CD4-positive, alpha-beta memory T cell (primary cell): ENCODE results near the gene TEAD1. TPM values are rescaled to one million over a fixed set of nuclear protein-coding genes. Genes with fewer than 3 reads are reported as not detected.

Experiments
- CTCF ChIA-PET: fragments of 350-600 bp; sonication (Branson Sonifier 250); formaldehyde crosslinking; loops from one replicate; lab custom pipeline; 2021; ENCODE audit warnings: inconsistent platforms; ENCODE audit not compliant: partially characterized antibody; lab: Charles Lee
- POLR2A ChIA-PET: fragments of 350-600 bp; sonication (Branson Sonifier 250); formaldehyde crosslinking; loops from one replicate; lab custom pipeline; 2021; ENCODE audit not compliant: partially characterized antibody; lab: Charles Lee
- DNase-seq, 5 donors: peaks; one replicate each; pipeline versions ENCODE4 v3.0.0 to v3.0.0-alpha.2; 2020 to 2022; ENCODE audit warnings: mixed read lengths in 1 of 5
- H3K27ac ChIP-seq: one replicate; pipeline ENCODE4 v1.7.0; 2013; ENCODE audit warnings: low read depth, low read length
- H3K27me3 ChIP-seq: 2 replicates; pipeline ENCODE4 v1.7.0; 2013; ENCODE audit warnings: mild to moderate bottlenecking, low read length, moderate library complexity; ENCODE audit not compliant: insufficient read depth
- H3K36me3 ChIP-seq: 2 replicates; pipeline ENCODE4 v1.7.0; 2013; ENCODE audit warnings: mild to moderate bottlenecking, low read length, moderate library complexity; ENCODE audit not compliant: insufficient read depth
- H3K4me1 ChIP-seq: 2 replicates; pipeline ENCODE4 v1.7.0; 2013; ENCODE audit warnings: mild to moderate bottlenecking, low read length, moderate library complexity; ENCODE audit not compliant: insufficient read depth
- H3K4me3 ChIP-seq, 2 donors: one replicate each; pipeline ENCODE4 v1.7.0; 2013; ENCODE audit warnings: low read length in 2 of 2, mild to moderate bottlenecking in 1 of 2
- H3K9me3 ChIP-seq, 2 donors: one replicate each; pipeline ENCODE4 v1.7.0; 2013; ENCODE audit warnings: low read length in 2 of 2, control low read depth in 1 of 2; ENCODE audit not compliant: control insufficient read depth in 1 of 2
- H3K27ac Mint-ChIP-seq, 7 donors: one replicate each; pipeline ENCODE4 v1.8.0; 2020 to 2021; ENCODE audit warnings: mixed read lengths in 7 of 7, mild to moderate bottlenecking in 6 of 7, inconsistent platforms in 3 of 7, moderate library complexity in 3 of 7
- H3K27me3 Mint-ChIP-seq, 2 donors: one replicate each; pipeline ENCODE4 v1.8.0; 2020 to 2021; ENCODE audit warnings: mixed read lengths in 2 of 2
- H3K36me3 Mint-ChIP-seq, 2 donors: one replicate each; pipeline ENCODE4 v1.8.0; 2020 to 2021; ENCODE audit warnings: mixed read lengths in 2 of 2, inconsistent platforms in 1 of 2, mild to moderate bottlenecking in 1 of 2
- H3K4me1 Mint-ChIP-seq, 4 donors: one replicate each; pipeline ENCODE4 v1.8.0; 2020 to 2021; ENCODE audit warnings: mixed read lengths in 4 of 4, mild to moderate bottlenecking in 1 of 4
- H3K4me3 Mint-ChIP-seq, 8 donors: one replicate each; pipeline ENCODE4 v1.8.0; 2020 to 2021; ENCODE audit warnings: mixed read lengths in 8 of 8, mild to moderate bottlenecking in 7 of 8, moderate library complexity in 6 of 8, inconsistent platforms in 3 of 8
- H3K9me3 Mint-ChIP-seq, 8 donors: one replicate each; pipeline ENCODE4 v1.8.0; 2020 to 2021; ENCODE audit warnings: mixed read lengths in 8 of 8, mild to moderate bottlenecking in 5 of 8, inconsistent platforms in 3 of 8, moderate library complexity in 1 of 8
- intact Hi-C: fragments of 100-400 bp; cut with micrococcal nuclease; formaldehyde crosslinking; loops from one replicate; pipeline ENCODE4 v1.15.1; 2023
- polyA plus RNA-seq, 2 donors: library from polyadenylated mRNA; unstranded; fragments of 300-500 nt; fragmentation: Illumina TruSeq; gene quantifications; one replicate each; pipeline ENCODE4 v1.2.3, GENCODE V29; 2021
- total RNA-seq, 2 experiments: library from RNA; stranded (reverse); gene quantifications; one replicate each; pipeline ENCODE4 v1.2.3, GENCODE V29; 2021

TEAD1 gene
- total and polyA plus RNA-seq, 4 experiments from 2014 or later, result 0.15 to 1.1 (median 0.52) TPM; not detected in 1

DNA sequence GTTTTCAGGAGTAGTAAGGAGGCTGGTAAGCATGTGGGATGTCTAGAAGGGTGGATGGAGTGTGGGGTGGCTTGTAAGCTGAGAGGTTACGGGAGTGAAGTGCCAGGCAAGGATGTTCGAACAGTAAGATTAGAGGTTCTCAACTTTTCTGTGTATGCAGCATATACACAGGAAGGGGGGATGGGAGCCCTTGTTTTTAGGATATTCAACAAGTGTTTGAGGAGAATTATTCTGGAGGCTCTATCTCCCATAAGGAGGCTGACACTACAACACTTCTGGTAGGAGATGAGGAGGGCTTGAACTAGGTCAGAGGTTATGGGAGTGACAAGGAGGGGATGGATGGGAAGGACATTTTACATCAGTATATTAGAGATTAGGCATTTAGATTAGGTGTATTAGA, 109.5 kb downstream of the TEAD1 start:
- Mint-ChIP-seq H3K4me3 (no peak overlapping the region), H3K27ac (no peak overlapping the region), H3K4me1 (no peaks in the 10 kb centered on the region), H3K27me3 (peaks cover 9 to 21% of the 10 kb centered on the region in 2 donors), H3K36me3 (no peaks in the 10 kb centered on the region), H3K9me3 (no peaks in the 10 kb centered on the region)
- H3K27me3 ChIP-seq, result no peaks in the 10 kb centered on the region
- no peaks in the 10 kb centered on the region for H3K9me3 ChIP-seq
- intact Hi-C loops, result no loop called here
- POLR2A ChIA-PET, result no interaction called here
- no peak for DNase-seq
- no peak overlapping the region for H3K27ac ChIP-seq
- CTCF ChIA-PET, result no interaction called here
- no peaks in the 10 kb centered on the region for H3K4me1 ChIP-seq
- H3K36me3 ChIP-seq, result no peaks in the 10 kb centered on the region
- H3K4me3 ChIP-seq, result no peak overlapping the region

DNA sequence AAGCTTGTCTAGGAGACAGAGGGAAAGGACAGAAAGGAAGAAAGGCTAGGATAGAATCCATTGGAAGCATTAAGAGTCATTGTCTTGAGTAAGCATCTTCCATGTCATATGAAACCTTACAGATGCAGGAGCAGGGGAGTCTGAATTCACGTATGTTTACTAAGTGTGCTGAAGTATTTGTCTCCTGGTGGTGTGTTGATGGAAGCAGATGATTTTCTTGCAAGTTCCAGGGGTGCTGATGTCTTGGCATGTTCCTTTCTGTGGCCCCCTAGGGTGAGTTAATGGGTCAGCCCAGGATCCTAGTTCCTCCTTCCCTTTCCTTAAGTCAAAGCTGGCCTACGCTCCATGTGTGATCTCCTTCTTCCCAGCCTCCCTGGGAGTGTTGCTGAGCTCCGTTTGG, 110.2 kb downstream of the TEAD1 start:
- H3K4me3 ChIP-seq, result no peak overlapping the region
- POLR2A ChIA-PET, result no interaction called here
- H3K4me3 Mint-ChIP-seq, result no peak overlapping the region
- no peaks in the 10 kb centered on the region for H3K36me3 Mint-ChIP-seq
- H3K27me3 Mint-ChIP-seq, result peaks cover 7 to 19% of the 10 kb centered on the region in 2 donors
- no peaks in the 10 kb centered on the region for H3K9me3 ChIP-seq
- no peaks in the 10 kb centered on the region for H3K27me3 ChIP-seq
- no peak overlapping the region for H3K27ac ChIP-seq
- no peak for DNase-seq
- intact Hi-C loops, result no loop called here
- no peaks in the 10 kb centered on the region for H3K36me3 ChIP-seq
- H3K9me3 Mint-ChIP-seq, result no peaks in the 10 kb centered on the region
- no peaks in the 10 kb centered on the region for H3K4me1 Mint-ChIP-seq
- CTCF ChIA-PET, result interaction anchor here (0.9 kb wide), 1 partner anchor 185 kb away, joined by 3 read pairs; no protein-coding TSS in a partner anchor
- H3K27ac Mint-ChIP-seq, result no peak overlapping the region
- no peaks in the 10 kb centered on the region for H3K4me1 ChIP-seq

DNA sequence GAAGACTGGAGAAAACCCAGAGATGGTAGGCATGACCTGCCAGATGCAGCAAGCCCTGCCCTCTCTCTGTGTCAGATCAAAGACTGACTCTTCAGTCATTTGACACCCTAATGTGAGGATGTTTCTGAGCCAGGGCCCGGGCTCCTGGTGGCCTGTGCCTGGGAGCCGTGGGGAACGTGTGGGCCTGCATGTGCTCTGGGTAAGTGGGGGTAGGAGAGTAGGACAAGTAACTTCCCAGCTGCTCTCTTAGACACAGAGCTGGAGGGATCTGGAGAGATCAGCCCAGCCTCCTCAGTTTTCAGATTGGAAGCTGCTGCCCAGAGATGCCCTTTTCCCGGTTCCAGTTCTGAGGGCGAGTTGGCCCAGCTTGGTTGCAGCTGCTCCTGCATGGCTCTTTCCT, 110.8 kb downstream of the TEAD1 start:
- Histone ChIP-seq H3K27ac (no peak overlapping the region), H3K36me3 (no peaks in the 10 kb centered on the region), H3K9me3 (no peaks in the 10 kb centered on the region), H3K27me3 (no peaks in the 10 kb centered on the region), H3K4me3 (no peak overlapping the region), H3K4me1 (no peaks in the 10 kb centered on the region)
- no peaks in the 10 kb centered on the region for H3K36me3 Mint-ChIP-seq
- intact Hi-C loops, result no loop called here
- no peak overlapping the region for H3K27ac Mint-ChIP-seq
- DNase-seq, result no peak
- H3K4me3 Mint-ChIP-seq, result no peak overlapping the region
- H3K9me3 Mint-ChIP-seq, result no peaks in the 10 kb centered on the region
- ChIA-PET CTCF (interaction anchor here (0.9 kb wide), 1 partner anchor 186 kb away, joined by 3 read pairs; no protein-coding TSS in a partner anchor), POLR2A (no interaction called here)
- peaks cover 4 to 15% of the 10 kb centered on the region in 2 donors for H3K27me3 Mint-ChIP-seq
- no peaks in the 10 kb centered on the region for H3K4me1 Mint-ChIP-seq

DNA sequence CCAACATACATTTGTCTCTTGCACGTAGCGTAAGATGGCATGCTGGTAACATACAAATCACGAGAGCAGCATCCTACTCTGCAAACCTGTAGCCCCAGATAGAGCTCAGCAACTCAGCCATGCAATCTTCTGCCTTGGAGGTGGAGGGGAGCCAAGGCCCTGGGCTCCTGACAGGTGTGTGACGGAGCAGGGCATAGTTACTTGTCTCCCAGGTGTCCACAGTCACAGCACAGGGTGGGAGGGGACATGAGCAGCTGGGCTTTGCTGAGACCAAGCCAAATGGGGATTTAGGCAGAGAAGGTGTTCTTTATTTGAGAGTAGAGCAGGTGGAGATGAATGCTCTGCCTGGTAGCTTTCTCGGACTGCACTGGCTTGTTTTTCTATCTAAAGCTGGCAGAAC, 111.7 kb downstream of the TEAD1 start:
- Histone ChIP-seq H3K27me3 (no peaks in the 10 kb centered on the region), H3K4me1 (no peaks in the 10 kb centered on the region), H3K4me3 (no peak overlapping the region), H3K9me3 (no peaks in the 10 kb centered on the region), H3K36me3 (no peaks in the 10 kb centered on the region), H3K27ac (no peak overlapping the region)
- no peaks in the 10 kb centered on the region for H3K9me3 Mint-ChIP-seq
- no peak overlapping the region for H3K4me3 Mint-ChIP-seq
- ChIA-PET CTCF (no interaction called here), POLR2A (no interaction called here)
- DNase-seq, result no peak
- intact Hi-C loops, result no loop called here
- H3K27ac Mint-ChIP-seq, result no peak overlapping the region
- H3K36me3 Mint-ChIP-seq, result no peaks in the 10 kb centered on the region
- peaks cover 6 to 15% of the 10 kb centered on the region in 2 donors for H3K27me3 Mint-ChIP-seq
- H3K4me1 Mint-ChIP-seq, result no peaks in the 10 kb centered on the region

DNA sequence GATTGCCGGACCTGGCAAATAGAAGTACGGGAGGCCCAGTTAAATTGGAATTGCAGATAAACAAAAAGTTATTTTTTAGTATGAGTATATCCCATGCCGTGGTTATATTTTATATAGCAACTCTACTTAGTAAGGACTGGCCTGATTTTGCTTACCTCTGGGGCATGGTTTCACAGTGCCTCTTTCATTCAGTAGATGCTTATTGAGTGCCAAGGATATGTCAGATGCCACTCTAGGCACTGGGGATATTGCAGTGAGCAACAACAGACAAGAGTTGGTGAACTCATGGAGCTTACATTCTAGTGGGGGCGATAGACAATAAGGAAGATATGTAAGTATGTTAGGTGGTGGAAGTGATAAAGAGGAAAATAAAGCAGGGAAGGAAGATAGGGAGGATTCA, 112.2 kb downstream of the TEAD1 start:
- Mint-ChIP-seq H3K4me3 (no peak overlapping the region), H3K27ac (no peak overlapping the region), H3K9me3 (no peaks in the 10 kb centered on the region), H3K4me1 (no peaks in the 10 kb centered on the region), H3K36me3 (no peaks in the 10 kb centered on the region), H3K27me3 (peaks cover 6 to 16% of the 10 kb centered on the region in 2 donors)
- intact Hi-C loops, result no loop called here
- Histone ChIP-seq H3K4me3 (no peak overlapping the region), H3K9me3 (no peaks in the 10 kb centered on the region), H3K4me1 (no peaks in the 10 kb centered on the region), H3K27ac (no peak overlapping the region), H3K27me3 (no peaks in the 10 kb centered on the region), H3K36me3 (no peaks in the 10 kb centered on the region)
- DNase-seq, result no peak
- ChIA-PET CTCF (interaction anchor here (1.5 kb wide), 1 partner anchor 10 kb away, joined by 3 read pairs; no protein-coding TSS in a partner anchor), POLR2A (no interaction called here)

DNA sequence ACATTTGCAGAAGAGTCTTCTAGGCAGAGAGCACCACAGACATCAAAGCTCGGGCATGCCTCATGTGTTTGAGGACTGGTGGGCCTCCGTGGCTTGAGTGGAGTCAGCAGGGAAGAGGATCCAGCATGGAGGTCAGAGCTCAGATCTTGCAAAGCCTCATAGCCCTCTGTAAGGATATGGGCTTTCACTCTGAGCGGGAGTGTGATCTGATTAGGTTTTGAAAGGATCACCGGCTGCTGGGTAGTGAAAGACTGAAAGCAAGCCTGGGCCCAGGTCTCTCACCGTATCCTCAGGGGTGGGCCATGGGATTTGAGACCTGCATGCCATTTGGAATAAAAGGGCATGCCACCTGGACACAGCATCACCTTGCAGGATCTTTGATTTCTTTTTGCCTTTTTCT, 112.7 kb downstream of the TEAD1 start:
- H3K4me1 ChIP-seq, result no peaks in the 10 kb centered on the region
- Mint-ChIP-seq H3K27me3 (peaks cover 6 to 17% of the 10 kb centered on the region in 2 donors), H3K4me1 (no peaks in the 10 kb centered on the region), H3K9me3 (no peaks in the 10 kb centered on the region), H3K36me3 (no peaks in the 10 kb centered on the region), H3K27ac (no peak overlapping the region), H3K4me3 (no peak overlapping the region)
- no peaks in the 10 kb centered on the region for H3K9me3 ChIP-seq
- H3K4me3 ChIP-seq, result no peak overlapping the region
- intact Hi-C loops, result no loop called here
- H3K27me3 ChIP-seq, result no peaks in the 10 kb centered on the region
- POLR2A ChIA-PET, result no interaction called here
- CTCF ChIA-PET, result interaction anchor here (1.2 to 1.5 kb wide), 2 partner anchors 9 to 13 kb away, joined by 3 to 4 read pairs; no protein-coding TSS in a partner anchor
- no peak for DNase-seq
- no peak overlapping the region for H3K27ac ChIP-seq
- no peaks in the 10 kb centered on the region for H3K36me3 ChIP-seq

DNA sequence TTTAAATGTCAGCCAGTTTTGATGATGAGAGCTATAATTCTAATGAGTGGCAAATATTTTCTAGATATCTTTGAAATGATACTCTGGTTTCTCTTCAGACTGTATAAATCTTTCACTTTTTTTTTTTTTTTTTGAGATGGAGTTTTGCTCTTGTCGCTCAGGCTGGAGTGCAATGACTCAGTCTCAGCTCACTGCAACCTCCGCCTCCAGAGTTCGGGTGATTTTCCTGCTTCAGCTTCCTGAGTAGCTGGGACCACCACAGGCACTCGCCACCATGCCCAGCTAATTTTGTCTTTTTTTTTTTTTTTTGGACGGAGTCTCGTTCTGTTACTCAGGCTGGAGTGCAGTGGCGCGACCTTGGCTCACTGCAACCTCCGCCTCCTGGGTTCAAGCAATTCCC, 113.6 kb downstream of the TEAD1 start:
- Histone ChIP-seq H3K27me3 (no peaks in the 10 kb centered on the region), H3K27ac (no peak overlapping the region), H3K9me3 (no peaks in the 10 kb centered on the region), H3K36me3 (no peaks in the 10 kb centered on the region), H3K4me1 (no peaks in the 10 kb centered on the region), H3K4me3 (no peak overlapping the region)
- ChIA-PET CTCF (interaction anchor here (1.2 to 1.5 kb wide), 2 partner anchors 9 to 12 kb away, joined by 3 to 4 read pairs; no protein-coding TSS in a partner anchor), POLR2A (no interaction called here)
- H3K36me3 Mint-ChIP-seq, result no peaks in the 10 kb centered on the region
- H3K9me3 Mint-ChIP-seq, result no peaks in the 10 kb centered on the region
- H3K4me3 Mint-ChIP-seq, result no peak overlapping the region
- no peaks in the 10 kb centered on the region for H3K4me1 Mint-ChIP-seq
- DNase-seq, result no peak
- H3K27ac Mint-ChIP-seq, result no peak overlapping the region
- intact Hi-C loops, result no loop called here
- H3K27me3 Mint-ChIP-seq, result peaks cover 6 to 15% of the 10 kb centered on the region in 2 donors

DNA sequence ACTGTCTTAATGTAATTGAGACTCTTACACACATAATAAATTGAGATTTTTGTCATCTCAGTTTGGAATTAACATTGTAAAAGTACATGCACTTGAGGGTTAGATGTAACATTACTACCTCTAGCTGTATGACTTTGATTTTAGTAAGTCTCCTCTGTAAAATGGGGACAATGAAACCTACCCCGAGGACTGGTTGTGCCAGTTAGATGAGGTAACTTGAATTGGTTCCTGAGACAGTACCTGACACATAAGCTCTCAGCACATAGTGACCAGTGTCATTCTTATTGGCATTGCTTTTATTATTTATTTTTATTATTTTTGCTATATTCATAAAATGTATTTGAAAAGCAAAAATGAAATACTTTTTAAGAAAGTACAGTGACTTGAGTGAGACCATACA, 114.8 kb downstream of the TEAD1 start:
- Mint-ChIP-seq H3K4me3 (no peak overlapping the region), H3K9me3 (no peaks in the 10 kb centered on the region), H3K4me1 (no peaks in the 10 kb centered on the region), H3K27ac (no peak overlapping the region), H3K27me3 (peaks cover 6 to 7% of the 10 kb centered on the region in 2 donors), H3K36me3 (no peaks in the 10 kb centered on the region)
- intact Hi-C loops, result no loop called here
- no peaks in the 10 kb centered on the region for H3K36me3 ChIP-seq
- no peak for DNase-seq
- H3K27ac ChIP-seq, result no peak overlapping the region
- H3K9me3 ChIP-seq, result no peaks in the 10 kb centered on the region
- H3K4me1 ChIP-seq, result no peaks in the 10 kb centered on the region
- ChIA-PET POLR2A (no interaction called here), CTCF (no interaction called here)
- no peak overlapping the region for H3K4me3 ChIP-seq
- no peaks in the 10 kb centered on the region for H3K27me3 ChIP-seq
